ENCODE data around the gene WNK1. TPM values are rescaled to one million over a fixed set of nuclear protein-coding genes. Genes with fewer than 3 reads are reported as not detected.
A peak's percentile ranks its signal among the peaks of the same experiment; 100 is the strongest.
"Not testable (repeated sequence)": the region's sequence is repeated elsewhere in the genome, so short reads cannot be mapped to it uniquely, and the experiment has no call there.

Gene WNK1
- total RNA-seq, 4 donors from 2014 or later = 168 to 223 (median 204) TPM

DNA sequence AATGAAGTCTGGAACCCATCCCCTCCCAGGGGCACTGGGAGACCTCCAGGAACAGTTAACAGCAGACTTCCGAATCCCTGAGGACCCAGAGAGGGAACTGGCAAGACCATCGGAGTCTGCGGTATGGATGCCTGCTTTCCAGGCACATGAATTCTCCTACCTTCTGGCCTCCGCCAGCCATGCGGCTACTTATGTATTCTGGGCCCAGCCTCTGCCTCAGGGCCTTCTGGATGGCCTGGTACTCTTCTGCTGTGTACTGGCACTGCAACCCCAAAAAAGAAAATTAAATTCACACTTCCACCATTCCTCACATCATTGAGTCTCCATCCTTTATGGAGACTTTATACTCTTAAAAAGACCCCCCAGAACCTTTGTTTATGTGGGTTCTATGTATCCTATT lies 178.7 kb downstream of the WNK1 start:
- no peaks in the 10 kb centered on the region for H3K27me3 ChIP-seq
- no peak overlapping the region for H3K27ac ChIP-seq
- H3K36me3 ChIP-seq = peaks cover 4 to 55% of the 10 kb centered on the region in 2 donors
- no peak for TF ChIP-seq POLR2A (IDR thresholded peaks at IDR 0.05)
- TF ChIP-seq, protein P1, sequence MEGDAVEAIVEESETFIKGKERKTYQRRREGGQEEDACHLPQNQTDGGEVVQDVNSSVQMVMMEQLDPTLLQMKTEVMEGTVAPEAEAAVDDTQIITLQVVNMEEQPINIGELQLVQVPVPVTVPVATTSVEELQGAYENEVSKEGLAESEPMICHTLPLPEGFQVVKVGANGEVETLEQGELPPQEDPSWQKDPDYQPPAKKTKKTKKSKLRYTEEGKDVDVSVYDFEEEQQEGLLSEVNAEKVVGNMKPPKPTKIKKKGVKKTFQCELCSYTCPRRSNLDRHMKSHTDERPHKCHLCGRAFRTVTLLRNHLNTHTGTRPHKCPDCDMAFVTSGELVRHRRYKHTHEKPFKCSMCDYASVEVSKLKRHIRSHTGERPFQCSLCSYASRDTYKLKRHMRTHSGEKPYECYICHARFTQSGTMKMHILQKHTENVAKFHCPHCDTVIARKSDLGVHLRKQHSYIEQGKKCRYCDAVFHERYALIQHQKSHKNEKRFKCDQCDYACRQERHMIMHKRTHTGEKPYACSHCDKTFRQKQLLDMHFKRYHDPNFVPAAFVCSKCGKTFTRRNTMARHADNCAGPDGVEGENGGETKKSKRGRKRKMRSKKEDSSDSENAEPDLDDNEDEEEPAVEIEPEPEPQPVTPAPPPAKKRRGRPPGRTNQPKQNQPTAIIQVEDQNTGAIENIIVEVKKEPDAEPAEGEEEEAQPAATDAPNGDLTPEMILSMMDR (IDR thresholded peaks at IDR 0.05 in 4 of 5, conservative IDR thresholded peaks at IDR 0.05 in 1 of 5) = no peak
- intact Hi-C loops (cut with DNase I; ENCODE audit: low total_unique reads) = no loop called here
- no peak overlapping the region for H3K4me3 ChIP-seq
- no peak for DNase-seq
- no peaks in the 10 kb centered on the region for H3K4me1 ChIP-seq
- no peak for ATAC-seq
- in situ Hi-C loops (cut with MboI; ENCODE audit: low sequenced_read_pairs in 4 of 4) = no loop called here
- no peaks in the 10 kb centered on the region for H3K9me3 ChIP-seq

DNA sequence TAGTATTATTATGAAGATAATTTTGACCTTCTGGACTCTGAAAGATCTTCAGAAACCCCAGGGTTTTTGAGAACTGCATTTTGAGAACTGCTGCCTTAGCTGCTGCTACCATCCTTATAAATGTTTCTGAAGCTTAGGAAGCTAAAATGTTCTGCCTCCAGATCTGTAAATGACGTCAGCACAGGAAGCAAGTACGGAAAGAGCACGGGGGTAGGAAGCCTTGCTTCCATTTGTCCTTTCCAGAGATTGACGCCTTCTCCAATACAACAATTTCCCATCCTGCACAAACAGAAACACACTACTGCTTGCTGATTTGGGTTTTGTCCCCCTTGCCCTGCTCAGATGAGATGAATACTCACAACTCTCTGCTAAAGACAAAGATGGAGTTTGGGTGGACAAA lies 179.2 kb downstream of the WNK1 start:
- no peak for TF ChIP-seq POLR2A (IDR thresholded peaks at IDR 0.05)
- TF ChIP-seq, protein P1 (IDR thresholded peaks at IDR 0.05 in 4 of 5, conservative IDR thresholded peaks at IDR 0.05 in 1 of 5) = no peak
- intact Hi-C loops (cut with DNase I; ENCODE audit: low total_unique reads) (no loop called here), in situ Hi-C loops (cut with MboI; ENCODE audit: low sequenced_read_pairs in 4 of 4) (no loop called here)
- no peak for DNase-seq
- Histone ChIP-seq H3K27ac (no peak overlapping the region), H3K9me3 (no peaks in the 10 kb centered on the region), H3K27me3 (no peaks in the 10 kb centered on the region), H3K4me1 (no peaks in the 10 kb centered on the region), H3K36me3 (peaks cover 4 to 50% of the 10 kb centered on the region in 2 donors), H3K4me3 (no peak overlapping the region)
- no peak for ATAC-seq

DNA sequence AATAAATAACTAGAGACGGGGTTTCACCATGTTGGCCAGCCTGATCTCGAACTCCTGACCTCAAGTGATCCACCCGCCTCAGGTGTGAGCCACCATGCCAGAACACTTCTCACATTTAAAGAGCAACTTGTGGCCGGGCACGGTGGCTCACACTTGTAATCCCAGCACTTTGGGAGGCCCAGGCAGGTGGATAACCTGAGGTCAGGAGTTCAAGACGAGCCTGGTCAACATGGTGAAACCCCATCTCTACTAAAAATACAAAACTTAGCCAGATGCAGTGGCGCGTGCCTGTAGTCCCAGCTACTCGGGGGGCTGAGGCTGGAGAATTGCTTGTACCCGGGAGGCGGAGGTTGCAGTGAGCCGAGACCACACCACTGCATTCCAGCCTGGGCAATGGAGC lies 183.5 kb downstream of the WNK1 start:
- in situ Hi-C loops (cut with MboI; ENCODE audit: low sequenced_read_pairs in 4 of 4); H3K9me3 ChIP-seq; H3K27ac ChIP-seq; H3K4me1 ChIP-seq; DNase-seq; intact Hi-C loops (cut with DNase I; ENCODE audit: low total_unique reads); ATAC-seq; H3K4me3 ChIP-seq; H3K27me3 ChIP-seq: not testable (repeated sequence)
- peaks cover 0 to 17% of the 10 kb centered on the region in 2 donors for H3K36me3 ChIP-seq

DNA sequence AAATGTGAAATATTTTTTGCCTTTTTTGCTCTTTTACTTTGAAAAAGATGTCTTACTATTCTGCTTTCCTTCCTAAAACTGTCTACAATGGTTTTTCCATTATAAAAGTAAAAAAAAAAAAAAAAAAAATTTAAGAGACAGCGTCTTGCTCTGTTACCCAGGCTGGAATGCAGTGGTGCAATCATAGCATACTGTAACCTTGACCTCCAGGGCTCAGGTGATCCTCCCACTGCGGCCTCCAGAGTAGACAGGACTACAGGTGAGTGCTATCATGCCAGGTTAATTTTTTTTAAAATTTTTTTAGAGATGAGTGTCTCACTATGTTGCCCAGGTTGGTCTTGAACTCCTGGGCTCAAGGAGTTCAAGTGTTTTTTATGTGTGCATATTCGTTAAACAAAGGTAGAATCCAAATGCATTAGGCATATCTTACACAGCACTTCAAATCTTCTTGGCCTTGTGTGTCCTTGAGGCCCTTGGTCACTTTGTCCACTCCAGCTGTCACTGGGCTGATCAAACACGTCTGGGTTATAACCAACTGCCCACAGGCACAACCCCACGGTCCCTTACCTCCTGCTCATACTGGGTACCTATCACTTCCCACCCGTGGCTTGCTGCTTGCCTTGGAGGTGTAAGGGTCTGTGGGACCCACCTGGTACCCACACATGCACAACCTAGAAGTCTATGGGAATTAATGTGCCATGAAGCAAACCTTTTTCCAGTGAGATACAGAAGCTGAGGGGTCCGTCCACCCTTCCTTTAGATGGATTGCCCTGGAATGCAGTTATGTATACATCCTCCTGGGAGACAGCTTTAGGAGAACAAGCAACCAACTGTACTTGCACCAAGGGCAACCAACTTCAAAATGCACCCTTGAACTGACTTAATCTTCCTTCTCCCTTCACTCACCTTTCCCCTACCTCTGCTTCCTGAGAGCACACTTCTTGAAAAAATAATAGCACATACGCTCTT lies 184.3 kb downstream of the WNK1 start:
- ATAC-seq = no peak
- TF ChIP-seq POLR2A (IDR thresholded peaks at IDR 0.05) = no peak
- TF ChIP-seq, protein P1 (IDR thresholded peaks at IDR 0.05 in 4 of 5, conservative IDR thresholded peaks at IDR 0.05 in 1 of 5) = no peak
- in situ Hi-C loops (cut with MboI; ENCODE audit: low sequenced_read_pairs in 4 of 4) (no loop called here), intact Hi-C loops (cut with DNase I; ENCODE audit: low total_unique reads) (no loop called here)
- Histone ChIP-seq H3K27me3 (no peaks in the 10 kb centered on the region), H3K4me1 (peaks cover 0 to 3% of the 10 kb centered on the region in 2 donors), H3K36me3 (peaks cover 0 to 10% of the 10 kb centered on the region in 2 donors), H3K4me3 (no peak overlapping the region), H3K27ac (no peak overlapping the region), H3K9me3 (no peaks in the 10 kb centered on the region)
- DNase-seq = no peak

DNA sequence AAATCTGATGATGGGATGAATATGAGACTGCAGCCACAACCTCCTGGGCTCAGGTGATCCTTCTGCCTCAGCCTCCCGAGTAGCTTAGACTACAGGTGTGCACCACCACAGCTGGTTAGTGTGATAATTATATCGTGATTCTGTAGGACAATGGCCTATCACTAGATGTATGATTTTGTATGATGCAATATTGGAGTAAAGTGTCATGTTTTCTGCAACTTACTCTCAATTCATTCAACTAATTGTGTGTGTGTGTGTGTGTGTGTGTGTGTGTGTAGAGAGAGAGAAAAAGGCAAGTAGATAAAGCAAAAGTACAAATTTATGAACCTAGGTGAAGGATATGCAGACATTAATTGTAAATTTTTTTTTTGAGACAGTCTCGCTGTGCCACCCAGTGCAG lies 186.4 kb downstream of the WNK1 start:
- intact Hi-C loops (cut with DNase I; ENCODE audit: low total_unique reads) (no loop called here), in situ Hi-C loops (cut with MboI; ENCODE audit: low sequenced_read_pairs in 4 of 4) (no loop called here)
- DNase-seq (no peak), ATAC-seq (no peak)
- Histone ChIP-seq H3K27ac (peak overlapping the region in 1 of 4 donors; percentile 97), H3K9me3 (no peaks in the 10 kb centered on the region), H3K4me3 (no peak overlapping the region), H3K36me3 (peaks cover 0 to 5% of the 10 kb centered on the region in 2 donors), H3K4me1 (peaks cover 18 to 20% of the 10 kb centered on the region in 2 donors), H3K27me3 (no peaks in the 10 kb centered on the region)
- TF ChIP-seq, protein P1 (IDR thresholded peaks at IDR 0.05 in 4 of 5, conservative IDR thresholded peaks at IDR 0.05 in 1 of 5) = no peak
- TF ChIP-seq POLR2A (IDR thresholded peaks at IDR 0.05) = no peak

Data from gastrocnemius medialis (tissue), 4 donors.